HEK293 (cell line): ENCODE data around the gene IGF2R.

Experiments used
- CTCF ChIA-PET: fragments of 350-600 bp; formaldehyde crosslinking; extraction: SDS; loops from one replicate; lab custom pipeline; 2021; ENCODE audit warnings: antibody characterized with exemption; lab: Yijun Ruan, JAX
- POLR2A ChIA-PET: fragments of 300-600 bp; formaldehyde crosslinking; extraction: SDS; loops from one replicate; lab custom pipeline; 2020; ENCODE audit warnings: antibody characterized with exemption, inconsistent platforms; lab: Yijun Ruan, JAX
- H3K27ac ChIP-seq: fragments of 200-500 bp; sonication (Bioruptor generic); 2 replicates; pipeline ENCODE4 v1.5.1; 2014; ENCODE audit warnings: low read depth, low read length, control low read depth, inconsistent platforms; ENCODE audit errors: extremely low read depth
- H3K36me3 ChIP-seq, 2 experiments: fragments of 200-500 bp in 1 of 2; sonication (Bioruptor generic) in 1 of 2; 1 replicate in 1 of 2; 2 replicates in 1 of 2; pipeline ENCODE4 v1.5.1; 2014 to 2017; ENCODE audit warnings: inconsistent platforms in 2 of 2, low read length in 2 of 2; ENCODE audit not compliant: control insufficient read depth in 2 of 2, insufficient read depth in 1 of 2
- H3K4me1 ChIP-seq: fragments of 200-500 bp; sonication (Bioruptor generic); 2 replicates; pipeline ENCODE4 v1.5.1; 2014; ENCODE audit warnings: mild to moderate bottlenecking, low read length, inconsistent platforms; ENCODE audit not compliant: control insufficient read depth, insufficient read depth
- H3K4me3 ChIP-seq: 2 replicates; pipeline ENCODE4 v1.5.1; 2011; ENCODE audit warnings: low read depth, mild to moderate bottlenecking, control low read depth, low read length, moderate library complexity
- H3K9me3 ChIP-seq: fragments of 200-500 bp; sonication (Bioruptor generic); 2 replicates; pipeline ENCODE4 v1.5.1; 2014; ENCODE audit warnings: low read depth, low read length, inconsistent platforms; ENCODE audit not compliant: control insufficient read depth, insufficient read depth
- ATF2 ChIP-seq: fragments of 450-650 bp; formaldehyde crosslinking; IDR thresholded peaks from 2 replicates; pipeline ENCODE4 v1.5.1; 2016; ENCODE audit warnings: missing biosample characterization, missing genetic modification characterization, low read depth
- FEZF1 ChIP-seq: fragments of 450-650 bp; formaldehyde crosslinking; IDR thresholded peaks from 2 replicates; pipeline ENCODE4 v1.5.1; 2016; ENCODE audit warnings: missing biosample characterization, missing genetic modification characterization
- MEIS1 ChIP-seq: sonication (generic); formaldehyde crosslinking; IDR thresholded peaks from 2 replicates; pipeline ENCODE4 v1.8.1; 2022; ENCODE audit warnings: missing genetic modification reagents, mild to moderate bottlenecking, borderline replicate concordance
- MZF1 ChIP-seq: fragments of 450-650 bp; formaldehyde crosslinking; IDR thresholded peaks from 2 replicates; pipeline ENCODE4 v1.5.1; 2017; ENCODE audit warnings: missing biosample characterization, missing genetic modification characterization, borderline replicate concordance
- PRDM6 ChIP-seq: fragments of 450-650 bp; formaldehyde crosslinking; IDR thresholded peaks from 2 replicates; pipeline ENCODE4 v1.5.1; 2017; ENCODE audit warnings: missing biosample characterization, missing genetic modification characterization
- REPIN1 ChIP-seq: fragments of 450-650 bp; formaldehyde crosslinking; IDR thresholded peaks from 2 replicates; pipeline ENCODE4 v1.5.1; 2017; ENCODE audit warnings: missing biosample characterization, missing genetic modification characterization, low read depth
- ZBTB10 ChIP-seq: fragments of 450-650 bp; formaldehyde crosslinking; IDR thresholded peaks from 2 replicates; pipeline ENCODE4 v1.5.1; 2016; ENCODE audit warnings: missing biosample characterization, missing genetic modification characterization
- ZBTB8A ChIP-seq: fragments of 450-650 bp; formaldehyde crosslinking; IDR thresholded peaks from 2 replicates; pipeline ENCODE4 v1.5.1; 2016; ENCODE audit warnings: missing biosample characterization, missing genetic modification characterization
- ZEB2 ChIP-seq: fragments of 450-650 bp; formaldehyde crosslinking; IDR thresholded peaks from 2 replicates; pipeline ENCODE4 v1.5.1; 2016; ENCODE audit warnings: missing biosample characterization, missing genetic modification characterization
- ZFP69B ChIP-seq: fragments of 450-650 bp; formaldehyde crosslinking; IDR thresholded peaks from 2 replicates; pipeline ENCODE4 v1.5.1; 2016; ENCODE audit warnings: missing biosample characterization, missing genetic modification characterization
- ZNF175 ChIP-seq: fragments of 450-650 bp; formaldehyde crosslinking; IDR thresholded peaks from 2 replicates; pipeline ENCODE4 v1.5.1; 2016; ENCODE audit warnings: missing biosample characterization, missing genetic modification characterization
- ZNF19 ChIP-seq: fragments of 450-650 bp; formaldehyde crosslinking; IDR thresholded peaks from 2 replicates; pipeline ENCODE4; 2016; ENCODE audit warnings: missing biosample characterization, missing genetic modification characterization, low read depth
- ZNF221 ChIP-seq: fragments of 450-650 bp; formaldehyde crosslinking; IDR thresholded peaks from 2 replicates; pipeline ENCODE4 v1.5.1; 2017; ENCODE audit warnings: missing biosample characterization, missing genetic modification characterization, borderline replicate concordance
- ZNF23 ChIP-seq: fragments of 450-650 bp; formaldehyde crosslinking; IDR thresholded peaks from 2 replicates; pipeline ENCODE4 v1.5.1; 2016; ENCODE audit warnings: missing biosample characterization, missing genetic modification characterization, borderline replicate concordance
- ZNF266 ChIP-seq: fragments of 450-650 bp; formaldehyde crosslinking; IDR thresholded peaks from 2 replicates; pipeline ENCODE4 v1.5.1; 2016; ENCODE audit warnings: missing biosample characterization, missing genetic modification characterization, low read depth
- ZNF302 ChIP-seq: fragments of 450-650 bp; formaldehyde crosslinking; IDR thresholded peaks from 2 replicates; pipeline ENCODE4 v1.5.1; 2016; ENCODE audit warnings: missing biosample characterization, missing genetic modification characterization, low read depth
- ZNF335 ChIP-seq: fragments of 450-650 bp; formaldehyde crosslinking; conservative IDR thresholded peaks from 2 replicates; pipeline ENCODE4 v1.5.1; 2016; ENCODE audit warnings: missing biosample characterization, missing genetic modification characterization
- ZNF341 ChIP-seq: fragments of 450-650 bp; formaldehyde crosslinking; IDR thresholded peaks from 2 replicates; pipeline ENCODE4; 2016; ENCODE audit warnings: low read depth, missing biosample characterization, missing genetic modification characterization
- ZNF37A ChIP-seq: fragments of 450-650 bp; IDR thresholded peaks from 2 replicates; pipeline ENCODE4 v1.5.1; 2018; ENCODE audit warnings: missing biosample characterization, missing genetic modification characterization
- ZNF394 ChIP-seq: fragments of 450-650 bp; formaldehyde crosslinking; IDR thresholded peaks from 2 replicates; pipeline ENCODE4 v1.5.1; 2016; ENCODE audit warnings: missing biosample characterization, missing genetic modification characterization, mild to moderate bottlenecking, moderate library complexity, borderline replicate concordance
- ZNF513 ChIP-seq: fragments of 450-650 bp; IDR thresholded peaks from 2 replicates; pipeline ENCODE4 v1.5.1; 2018; ENCODE audit warnings: missing biosample characterization, missing genetic modification characterization
- ZNF514 ChIP-seq: fragments of 450-650 bp; formaldehyde crosslinking; IDR thresholded peaks from 2 replicates; pipeline ENCODE4 v1.5.1; 2016; ENCODE audit warnings: missing biosample characterization, missing genetic modification characterization
- ZNF548 ChIP-seq: fragments of 450-650 bp; formaldehyde crosslinking; IDR thresholded peaks from 2 replicates; pipeline ENCODE4 v1.5.1; 2016; ENCODE audit warnings: missing biosample characterization, missing genetic modification characterization
- ZNF768 ChIP-seq: fragments of 450-650 bp; formaldehyde crosslinking; IDR thresholded peaks from 2 replicates; pipeline ENCODE4 v1.5.1; 2018; ENCODE audit warnings: missing biosample characterization, mild to moderate bottlenecking, missing genetic modification characterization
- ZNF843 ChIP-seq: fragments of 450-650 bp; formaldehyde crosslinking; IDR thresholded peaks from 2 replicates; pipeline ENCODE4 v1.5.1; 2016; ENCODE audit warnings: missing biosample characterization, missing genetic modification characterization
- TF ChIP-seq, protein P1 (sequence below): fragments of 450-650 bp; formaldehyde crosslinking; IDR thresholded peaks from 2 replicates; pipeline ENCODE4 v1.5.1; 2017; ENCODE audit warnings: missing biosample characterization, mild to moderate bottlenecking, missing genetic modification characterization, moderate library complexity

Gene IGF2R

GRCh38 chr6:160031442-160031841 is 62.6 kb downstream of the IGF2R start:
- H3K36me3 ChIP-seq = peaks cover 8 to 97% of the 10 kb centered on the region in 2 experiments; a peak in 2 of 3 replicates
- ChIA-PET POLR2A (no interaction called here), CTCF (no interaction called here)
- no peak for TF ChIP-seq ATF2
- no peak for TF ChIP-seq ZNF341 (tag by site-specific recombination)
- no peak for TF ChIP-seq FEZF1 (tag by site-specific recombination)
- no peak for TF ChIP-seq ZNF548 (tag by site-specific recombination)
- TF ChIP-seq ZNF394 (tag by site-specific recombination) = no peak
- TF ChIP-seq ZNF37A (tag by site-specific recombination) = no peak
- no peak for TF ChIP-seq PRDM6 (tag by site-specific recombination)
- TF ChIP-seq MEIS1 (CRISPR knock-in tag) = no peak
- TF ChIP-seq ZNF19 (tag by site-specific recombination) = no peak
- TF ChIP-seq, all 188 proteins: peak for 0
- Histone ChIP-seq H3K4me3 (no peak overlapping the region), H3K27ac (no peak overlapping the region), H3K4me1 (no peaks in the 10 kb centered on the region), H3K9me3 (no peaks in the 10 kb centered on the region)

DNA sequence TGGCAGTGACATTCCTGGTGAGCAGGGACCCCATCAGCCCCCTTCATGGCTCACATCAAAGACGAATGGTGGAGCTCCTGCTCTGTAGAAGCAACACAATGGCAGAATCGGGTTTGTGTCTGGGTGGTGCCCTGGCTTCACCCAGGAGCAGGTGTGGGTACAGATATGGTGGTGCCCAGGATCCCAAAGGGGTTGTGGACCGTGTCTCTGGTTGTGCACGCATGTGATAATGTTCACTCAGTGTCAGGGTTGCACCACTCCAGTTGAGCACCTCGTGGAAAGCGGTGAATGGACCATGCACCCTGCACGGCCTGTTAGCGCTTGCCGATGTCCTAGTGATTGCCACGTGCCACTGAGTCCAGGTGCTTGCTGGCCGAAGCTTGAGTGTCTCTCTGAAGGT is 63.0 kb downstream of the IGF2R start:
- no peak for TF ChIP-seq ZNF514
- no peak for TF ChIP-seq ZNF23 (tag by site-specific recombination)
- TF ChIP-seq ZNF175 (tag by site-specific recombination) = no peak
- no peak for TF ChIP-seq REPIN1 (tag by site-specific recombination)
- TF ChIP-seq MZF1 (tag by site-specific recombination) = no peak
- no peak for TF ChIP-seq ZNF335 (tag by site-specific recombination)
- no peak for TF ChIP-seq ZNF768
- TF ChIP-seq ZFP69B (tag by site-specific recombination) = no peak
- TF ChIP-seq ZEB2 (tag by site-specific recombination) = no peak
- no peak for TF ChIP-seq ZNF221 (tag by site-specific recombination)
- TF ChIP-seq ZBTB8A (tag by site-specific recombination) = no peak
- no peak for TF ChIP-seq ZNF843 (tag by site-specific recombination)
- TF ChIP-seq, protein P1, sequence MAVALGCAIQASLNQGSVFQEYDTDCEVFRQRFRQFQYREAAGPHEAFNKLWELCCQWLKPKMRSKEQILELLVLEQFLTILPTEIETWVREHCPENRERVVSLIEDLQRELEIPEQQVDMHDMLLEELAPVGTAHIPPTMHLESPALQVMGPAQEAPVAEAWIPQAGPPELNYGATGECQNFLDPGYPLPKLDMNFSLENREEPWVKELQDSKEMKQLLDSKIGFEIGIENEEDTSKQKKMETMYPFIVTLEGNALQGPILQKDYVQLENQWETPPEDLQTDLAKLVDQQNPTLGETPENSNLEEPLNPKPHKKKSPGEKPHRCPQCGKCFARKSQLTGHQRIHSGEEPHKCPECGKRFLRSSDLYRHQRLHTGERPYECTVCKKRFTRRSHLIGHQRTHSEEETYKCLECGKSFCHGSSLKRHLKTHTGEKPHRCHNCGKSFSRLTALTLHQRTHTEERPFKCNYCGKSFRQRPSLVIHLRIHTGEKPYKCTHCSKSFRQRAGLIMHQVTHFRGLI = no peak
- TF ChIP-seq ZNF513 (tag by site-specific recombination) = no peak
- no peak for TF ChIP-seq ZNF302
- no peak for TF ChIP-seq ZNF266 (tag by site-specific recombination)
- no peak for TF ChIP-seq ZBTB10 (tag by site-specific recombination)
- no peaks in the 10 kb centered on the region for H3K9me3 ChIP-seq
- peaks cover 8 to 97% of the 10 kb centered on the region in 2 experiments; a peak in 2 of 3 replicates for H3K36me3 ChIP-seq
- POLR2A ChIA-PET = no interaction called here
- CTCF ChIA-PET = interaction anchor here (0.5 kb wide), 1 partner anchor 342 kb away, joined by 3 read pairs; no protein-coding TSS in a partner anchor
- H3K27ac ChIP-seq = no peak overlapping the region
- no peak overlapping the region for H3K4me3 ChIP-seq
- no peaks in the 10 kb centered on the region for H3K4me1 ChIP-seq
